ENCODE measurements around the gene FAAH2. TPM values are rescaled to one million over a fixed set of nuclear protein-coding genes. Genes with fewer than 3 reads are reported as not detected.

FAAH2 gene
- polyA plus RNA-seq, 1 donor from 2014 or later, result 9.3 TPM

DNA sequence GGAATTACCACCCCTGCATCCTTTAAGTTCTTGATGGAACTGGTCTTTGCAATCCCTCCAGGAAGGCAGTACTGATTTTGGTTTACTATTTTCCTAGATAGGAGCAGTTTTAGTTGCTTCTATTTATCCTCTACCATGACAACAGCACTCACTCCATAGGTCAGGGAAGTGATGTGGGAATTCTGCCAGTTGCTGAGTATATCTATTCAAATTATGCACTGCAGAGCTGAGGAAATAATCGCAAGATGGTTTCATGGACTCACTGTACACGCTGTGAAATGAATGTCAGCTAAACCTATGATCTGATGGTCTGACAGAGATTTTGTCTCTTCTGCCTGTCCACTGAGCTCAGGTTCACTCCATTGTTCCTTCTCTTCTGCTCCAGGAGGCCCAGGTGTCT is 135.8 kb downstream of the FAAH2 start:
- Histone ChIP-seq H3K9ac (ENCODE audit: low read length) (no peak overlapping the region), H4K20me1 (ENCODE audit: insufficient read depth) (no peaks in the 10 kb centered on the region), H3F3A (ENCODE audit: insufficient read depth, low read length, poor library complexity, severe bottlenecking) (no peaks in the 10 kb centered on the region), H3K79me2 (replicated peaks; ENCODE audit: insufficient read depth, low read length) (no peaks in the 10 kb centered on the region), H3K27ac (ENCODE audit: low read length) (no peak overlapping the region), H3K4me3 (ENCODE audit: low read length) (no peak overlapping the region), H2AFZ (ENCODE audit: low read depth, low read length) (no peak overlapping the region), H3K4me2 (ENCODE audit: low read length) (no peak overlapping the region), H3K9me3 (ENCODE audit: low read length) (no peaks in the 10 kb centered on the region), H3K9me2 (ENCODE audit: insufficient read depth, low read length) (no peaks in the 10 kb centered on the region), H3K27me3 (ENCODE audit: insufficient read depth, low read depth, low read length) (no peaks in the 10 kb centered on the region), H3K36me3 (ENCODE audit: insufficient read depth, low read length) (no peaks in the 10 kb centered on the region)
- TF ChIP-seq, protein P1, sequence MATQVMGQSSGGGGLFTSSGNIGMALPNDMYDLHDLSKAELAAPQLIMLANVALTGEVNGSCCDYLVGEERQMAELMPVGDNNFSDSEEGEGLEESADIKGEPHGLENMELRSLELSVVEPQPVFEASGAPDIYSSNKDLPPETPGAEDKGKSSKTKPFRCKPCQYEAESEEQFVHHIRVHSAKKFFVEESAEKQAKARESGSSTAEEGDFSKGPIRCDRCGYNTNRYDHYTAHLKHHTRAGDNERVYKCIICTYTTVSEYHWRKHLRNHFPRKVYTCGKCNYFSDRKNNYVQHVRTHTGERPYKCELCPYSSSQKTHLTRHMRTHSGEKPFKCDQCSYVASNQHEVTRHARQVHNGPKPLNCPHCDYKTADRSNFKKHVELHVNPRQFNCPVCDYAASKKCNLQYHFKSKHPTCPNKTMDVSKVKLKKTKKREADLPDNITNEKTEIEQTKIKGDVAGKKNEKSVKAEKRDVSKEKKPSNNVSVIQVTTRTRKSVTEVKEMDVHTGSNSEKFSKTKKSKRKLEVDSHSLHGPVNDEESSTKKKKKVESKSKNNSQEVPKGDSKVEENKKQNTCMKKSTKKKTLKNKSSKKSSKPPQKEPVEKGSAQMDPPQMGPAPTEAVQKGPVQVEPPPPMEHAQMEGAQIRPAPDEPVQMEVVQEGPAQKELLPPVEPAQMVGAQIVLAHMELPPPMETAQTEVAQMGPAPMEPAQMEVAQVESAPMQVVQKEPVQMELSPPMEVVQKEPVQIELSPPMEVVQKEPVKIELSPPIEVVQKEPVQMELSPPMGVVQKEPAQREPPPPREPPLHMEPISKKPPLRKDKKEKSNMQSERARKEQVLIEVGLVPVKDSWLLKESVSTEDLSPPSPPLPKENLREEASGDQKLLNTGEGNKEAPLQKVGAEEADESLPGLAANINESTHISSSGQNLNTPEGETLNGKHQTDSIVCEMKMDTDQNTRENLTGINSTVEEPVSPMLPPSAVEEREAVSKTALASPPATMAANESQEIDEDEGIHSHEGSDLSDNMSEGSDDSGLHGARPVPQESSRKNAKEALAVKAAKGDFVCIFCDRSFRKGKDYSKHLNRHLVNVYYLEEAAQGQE (IDR thresholded peaks at IDR 0.05; ENCODE audit: borderline replicate concordance), result no peak
- TF ChIP-seq POLR2AphosphoS5 (IDR thresholded peaks at IDR 0.05) (no peak), MXI1 (conservative IDR thresholded peaks at IDR 0.05; ENCODE audit: poor library complexity, severe bottlenecking) (no peak), RAD21 (conservative IDR thresholded peaks at IDR 0.05) (no peak), EZH2 (IDR thresholded peaks at IDR 0.05; ENCODE audit: borderline replicate concordance, insufficient read depth, low read length, poor library complexity, severe bottlenecking) (no peak), TAF1 (IDR thresholded peaks at IDR 0.05; ENCODE audit: low read depth) (no peak), SMC3 (conservative IDR thresholded peaks at IDR 0.05; ENCODE audit: poor library complexity) (no peak), EP300 (conservative IDR thresholded peaks at IDR 0.05; ENCODE audit: poor library complexity, severe bottlenecking) (no peak)
- TF ChIP-seq, protein P2, sequence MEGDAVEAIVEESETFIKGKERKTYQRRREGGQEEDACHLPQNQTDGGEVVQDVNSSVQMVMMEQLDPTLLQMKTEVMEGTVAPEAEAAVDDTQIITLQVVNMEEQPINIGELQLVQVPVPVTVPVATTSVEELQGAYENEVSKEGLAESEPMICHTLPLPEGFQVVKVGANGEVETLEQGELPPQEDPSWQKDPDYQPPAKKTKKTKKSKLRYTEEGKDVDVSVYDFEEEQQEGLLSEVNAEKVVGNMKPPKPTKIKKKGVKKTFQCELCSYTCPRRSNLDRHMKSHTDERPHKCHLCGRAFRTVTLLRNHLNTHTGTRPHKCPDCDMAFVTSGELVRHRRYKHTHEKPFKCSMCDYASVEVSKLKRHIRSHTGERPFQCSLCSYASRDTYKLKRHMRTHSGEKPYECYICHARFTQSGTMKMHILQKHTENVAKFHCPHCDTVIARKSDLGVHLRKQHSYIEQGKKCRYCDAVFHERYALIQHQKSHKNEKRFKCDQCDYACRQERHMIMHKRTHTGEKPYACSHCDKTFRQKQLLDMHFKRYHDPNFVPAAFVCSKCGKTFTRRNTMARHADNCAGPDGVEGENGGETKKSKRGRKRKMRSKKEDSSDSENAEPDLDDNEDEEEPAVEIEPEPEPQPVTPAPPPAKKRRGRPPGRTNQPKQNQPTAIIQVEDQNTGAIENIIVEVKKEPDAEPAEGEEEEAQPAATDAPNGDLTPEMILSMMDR (IDR thresholded peaks at IDR 0.05; ENCODE audit: poor library complexity, severe bottlenecking), result no peak

DNA sequence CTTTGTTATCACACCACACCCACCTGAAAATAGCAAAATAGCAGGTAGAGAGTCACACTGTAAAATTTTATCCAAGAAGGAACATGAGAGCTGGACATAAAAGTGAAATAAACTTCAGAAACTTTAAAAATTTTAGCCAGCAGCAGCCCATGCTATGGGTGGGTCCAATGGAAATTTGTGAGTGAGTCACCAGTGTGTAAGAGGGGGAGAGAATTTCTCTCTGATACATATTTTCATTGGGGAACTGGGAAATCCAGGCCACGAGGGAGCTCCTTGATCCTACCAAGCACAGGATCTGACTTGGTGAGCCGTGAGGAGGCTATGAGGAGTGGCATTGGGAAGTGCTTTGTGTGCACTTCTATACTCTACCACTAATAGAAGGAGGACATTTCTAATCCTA is 136.3 kb downstream of the FAAH2 start:
- no peaks in the 10 kb centered on the region for H3F3A ChIP-seq (ENCODE audit: insufficient read depth, low read length, poor library complexity, severe bottlenecking)
- TF ChIP-seq, protein P1 (IDR thresholded peaks at IDR 0.05; ENCODE audit: borderline replicate concordance), result no peak
- no peak for TF ChIP-seq EZH2 (IDR thresholded peaks at IDR 0.05; ENCODE audit: borderline replicate concordance, insufficient read depth, low read length, poor library complexity, severe bottlenecking)
- no peak for TF ChIP-seq POLR2AphosphoS5 (IDR thresholded peaks at IDR 0.05)
- TF ChIP-seq EP300 (conservative IDR thresholded peaks at IDR 0.05; ENCODE audit: poor library complexity, severe bottlenecking), result no peak
- TF ChIP-seq RAD21 (conservative IDR thresholded peaks at IDR 0.05), result no peak
- TF ChIP-seq SMC3 (conservative IDR thresholded peaks at IDR 0.05; ENCODE audit: poor library complexity), result no peak
- no peak for TF ChIP-seq MXI1 (conservative IDR thresholded peaks at IDR 0.05; ENCODE audit: poor library complexity, severe bottlenecking)
- no peak for TF ChIP-seq TAF1 (IDR thresholded peaks at IDR 0.05; ENCODE audit: low read depth)
- TF ChIP-seq, protein P2 (IDR thresholded peaks at IDR 0.05; ENCODE audit: poor library complexity, severe bottlenecking), result no peak
- no peaks in the 10 kb centered on the region for H3K9me2 ChIP-seq (ENCODE audit: insufficient read depth, low read length)
- H3K4me3 ChIP-seq (ENCODE audit: low read length), result no peak overlapping the region
- no peaks in the 10 kb centered on the region for H3K27me3 ChIP-seq (ENCODE audit: insufficient read depth, low read depth, low read length)
- no peak overlapping the region for H3K27ac ChIP-seq (ENCODE audit: low read length)
- no peak overlapping the region for H3K9ac ChIP-seq (ENCODE audit: low read length)
- no peaks in the 10 kb centered on the region for H4K20me1 ChIP-seq (ENCODE audit: insufficient read depth)
- H3K36me3 ChIP-seq (ENCODE audit: insufficient read depth, low read length), result no peaks in the 10 kb centered on the region
- no peak overlapping the region for H3K4me2 ChIP-seq (ENCODE audit: low read length)
- H2AFZ ChIP-seq (ENCODE audit: low read depth, low read length), result no peak overlapping the region
- H3K79me2 ChIP-seq (replicated peaks; ENCODE audit: insufficient read depth, low read length), result no peaks in the 10 kb centered on the region
- H3K9me3 ChIP-seq (ENCODE audit: low read length), result no peaks in the 10 kb centered on the region
